Measurements from ENCODE around the gene UNC5C. TPM values are rescaled to one million over a fixed set of nuclear protein-coding genes. Genes with fewer than 3 reads are reported as not detected.

UNC5C gene
- total RNA-seq, 2 experiments from 2014 or later, result not detected

DNA sequence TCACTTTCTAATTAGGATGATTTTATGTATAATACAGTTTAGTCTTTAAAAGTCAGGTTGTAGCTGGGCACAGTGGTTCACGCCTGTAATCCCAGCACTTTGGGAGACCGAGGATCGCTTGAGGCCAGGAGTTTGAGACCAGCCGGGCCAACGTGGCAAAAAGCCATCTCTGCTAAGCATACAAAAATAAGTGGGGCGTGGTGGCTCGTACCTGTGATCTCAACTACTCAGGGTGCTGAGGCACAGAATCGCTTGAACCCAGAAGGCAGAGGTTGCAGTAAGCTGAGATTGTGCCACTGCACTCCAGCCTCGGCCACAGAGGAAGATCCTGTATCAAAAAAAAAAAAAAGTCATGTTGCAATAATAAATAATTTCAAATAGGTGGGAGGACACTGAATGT is 426.8 kb downstream of the UNC5C start:
- H3K9me3 ChIP-seq (ENCODE audit: control insufficient read depth in 1 of 2, insufficient read depth in 1 of 2, low read length in 2 of 2), result no peaks in the 10 kb centered on the region
- TF ChIP-seq, protein P1, sequence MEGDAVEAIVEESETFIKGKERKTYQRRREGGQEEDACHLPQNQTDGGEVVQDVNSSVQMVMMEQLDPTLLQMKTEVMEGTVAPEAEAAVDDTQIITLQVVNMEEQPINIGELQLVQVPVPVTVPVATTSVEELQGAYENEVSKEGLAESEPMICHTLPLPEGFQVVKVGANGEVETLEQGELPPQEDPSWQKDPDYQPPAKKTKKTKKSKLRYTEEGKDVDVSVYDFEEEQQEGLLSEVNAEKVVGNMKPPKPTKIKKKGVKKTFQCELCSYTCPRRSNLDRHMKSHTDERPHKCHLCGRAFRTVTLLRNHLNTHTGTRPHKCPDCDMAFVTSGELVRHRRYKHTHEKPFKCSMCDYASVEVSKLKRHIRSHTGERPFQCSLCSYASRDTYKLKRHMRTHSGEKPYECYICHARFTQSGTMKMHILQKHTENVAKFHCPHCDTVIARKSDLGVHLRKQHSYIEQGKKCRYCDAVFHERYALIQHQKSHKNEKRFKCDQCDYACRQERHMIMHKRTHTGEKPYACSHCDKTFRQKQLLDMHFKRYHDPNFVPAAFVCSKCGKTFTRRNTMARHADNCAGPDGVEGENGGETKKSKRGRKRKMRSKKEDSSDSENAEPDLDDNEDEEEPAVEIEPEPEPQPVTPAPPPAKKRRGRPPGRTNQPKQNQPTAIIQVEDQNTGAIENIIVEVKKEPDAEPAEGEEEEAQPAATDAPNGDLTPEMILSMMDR (IDR thresholded peaks at IDR 0.05), result no peak

DNA sequence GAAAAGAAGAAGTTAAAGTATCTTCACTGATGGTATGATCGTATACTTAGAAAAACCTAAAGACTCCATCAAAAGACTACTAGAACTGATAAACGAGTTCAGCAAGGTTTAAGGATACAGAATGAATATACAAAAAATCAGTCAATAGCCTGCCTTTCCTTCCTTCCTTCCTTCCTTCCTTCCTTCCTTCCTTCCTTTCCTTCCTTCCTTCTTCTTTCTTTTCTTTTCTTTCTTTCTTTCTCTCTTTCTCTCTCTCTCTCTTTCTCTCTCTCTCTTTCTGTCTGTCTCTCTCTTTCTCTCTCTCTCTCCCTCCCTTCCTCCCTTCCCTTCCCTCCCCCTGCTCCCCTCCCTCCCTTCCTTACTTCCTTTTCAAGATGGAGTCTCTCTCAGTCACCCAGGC is 428.3 kb downstream of the UNC5C start:
- intact Hi-C loops (cut with DNase I, micrococcal nuclease), result no loop called here
- TF ChIP-seq, protein P1 (IDR thresholded peaks at IDR 0.05), result no peak
- CTCF ChIA-PET, result no interaction called here
- no peaks in the 10 kb centered on the region for H3K27me3 ChIP-seq (ENCODE audit: control insufficient read depth in 1 of 2, insufficient read depth in 2 of 2, low read length in 2 of 2)
- H3K27ac ChIP-seq (ENCODE audit: low read depth in 1 of 2, low read length in 2 of 2), result no peak overlapping the region
- no peaks in the 10 kb centered on the region for H3K36me3 Mint-ChIP-seq (ENCODE audit: low read depth)
- no peaks in the 10 kb centered on the region for H3K9me3 ChIP-seq (ENCODE audit: control insufficient read depth in 1 of 2, insufficient read depth in 1 of 2, low read length in 2 of 2)
- no peak overlapping the region for H3K4me3 Mint-ChIP-seq
- no peaks in the 10 kb centered on the region for H3K4me1 ChIP-seq (ENCODE audit: insufficient read depth, low read length)
- DNase-seq (no peak), ATAC-seq (ENCODE audit: poor library complexity) (no peak)
- POLR2A ChIA-PET, result no interaction called here
- H3K4me3 ChIP-seq (ENCODE audit: low read length), result no peak overlapping the region
- no peaks in the 10 kb centered on the region for H3K27me3 Mint-ChIP-seq
- H3K27ac Mint-ChIP-seq, result no peak overlapping the region
- no peaks in the 10 kb centered on the region for H3K4me1 Mint-ChIP-seq (ENCODE audit: low read depth)
- no peaks in the 10 kb centered on the region for H3K36me3 ChIP-seq (ENCODE audit: insufficient read depth, low read length)
- no peaks in the 10 kb centered on the region for H3K9me3 Mint-ChIP-seq

More for the DNA sequence above, 426.8 kb downstream of the UNC5C start:
- DNase-seq, result no peak
- POLR2A ChIA-PET, result no interaction called here
- Mint-ChIP-seq H3K4me3 (no peak overlapping the region), H3K4me1 (ENCODE audit: low read depth) (no peaks in the 10 kb centered on the region), H3K36me3 (ENCODE audit: low read depth) (no peaks in the 10 kb centered on the region), H3K27ac (no peak overlapping the region), H3K9me3 (no peaks in the 10 kb centered on the region), H3K27me3 (no peaks in the 10 kb centered on the region)
- no peak for ATAC-seq (ENCODE audit: poor library complexity)
- H3K4me3 ChIP-seq (ENCODE audit: low read length), result no peak overlapping the region
- CTCF ChIA-PET, result no interaction called here
- H3K27ac ChIP-seq (ENCODE audit: low read depth in 1 of 2, low read length in 2 of 2), result no peak overlapping the region
- H3K4me1 ChIP-seq (ENCODE audit: insufficient read depth, low read length), result no peaks in the 10 kb centered on the region
- H3K27me3 ChIP-seq (ENCODE audit: control insufficient read depth in 1 of 2, insufficient read depth in 2 of 2, low read length in 2 of 2), result no peaks in the 10 kb centered on the region
- H3K36me3 ChIP-seq (ENCODE audit: insufficient read depth, low read length), result no peaks in the 10 kb centered on the region
- intact Hi-C loops (cut with DNase I, micrococcal nuclease), result no loop called here

DNA sequence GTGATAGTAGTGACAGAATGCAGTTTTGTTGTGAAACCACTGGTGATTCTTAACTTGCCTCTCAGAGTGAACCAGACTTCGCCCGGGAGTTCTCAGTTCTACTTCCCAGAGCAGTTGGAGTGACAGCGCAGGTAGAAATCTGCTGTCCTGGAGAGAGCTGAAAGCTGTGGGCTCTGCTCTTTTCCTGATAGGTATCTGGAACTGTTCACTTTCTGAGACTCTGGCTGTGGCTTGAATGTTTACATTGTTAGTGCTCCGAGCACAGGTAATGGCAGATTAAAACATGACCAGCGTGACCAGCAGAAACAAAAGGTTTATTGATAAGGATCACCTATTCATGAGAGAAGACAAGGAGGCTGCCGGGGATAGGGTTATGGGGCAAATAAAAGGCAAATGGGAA is 430.3 kb downstream of the UNC5C start:
- Histone ChIP-seq H3K27me3 (ENCODE audit: control insufficient read depth in 1 of 2, insufficient read depth in 2 of 2, low read length in 2 of 2) (no peaks in the 10 kb centered on the region), H3K4me3 (ENCODE audit: low read length) (no peak overlapping the region), H3K27ac (ENCODE audit: low read depth in 1 of 2, low read length in 2 of 2) (no peak overlapping the region), H3K4me1 (ENCODE audit: insufficient read depth, low read length) (no peaks in the 10 kb centered on the region), H3K36me3 (ENCODE audit: insufficient read depth, low read length) (no peaks in the 10 kb centered on the region), H3K9me3 (ENCODE audit: control insufficient read depth in 1 of 2, insufficient read depth in 1 of 2, low read length in 2 of 2) (no peaks in the 10 kb centered on the region)
- POLR2A ChIA-PET, result no interaction called here
- no peaks in the 10 kb centered on the region for H3K9me3 Mint-ChIP-seq
- no peaks in the 10 kb centered on the region for H3K4me1 Mint-ChIP-seq (ENCODE audit: low read depth)
- intact Hi-C loops (cut with DNase I, micrococcal nuclease), result no loop called here
- H3K4me3 Mint-ChIP-seq, result no peak overlapping the region
- no peaks in the 10 kb centered on the region for H3K27me3 Mint-ChIP-seq
- no peak overlapping the region for H3K27ac Mint-ChIP-seq
- TF ChIP-seq, protein P1 (IDR thresholded peaks at IDR 0.05), result no peak
- ATAC-seq (ENCODE audit: poor library complexity), result no peak
- CTCF ChIA-PET, result no interaction called here
- no peak for DNase-seq
- no peaks in the 10 kb centered on the region for H3K36me3 Mint-ChIP-seq (ENCODE audit: low read depth)
